ENCODE measurements around the gene CDH23.

CDH23 gene

GRCh38 chr10:71423250-71423649 is 26.5 kb downstream of the CDH23 start:
- ChIA-PET POLR2A (no interaction called here), CTCF (no interaction called here)
- no peak for DNase-seq (ENCODE audit: low read depth, low spot score)
- no peak overlapping the region for H3K4me3 ChIP-seq (ENCODE audit: low read depth, low read length)
- no peak for TF ChIP-seq CTCF (IDR thresholded peaks at IDR 0.05; ENCODE audit: insufficient read depth, low read length, missing control alignments)

GRCh38 chr10:71423901-71424300 is 27.2 kb downstream of the CDH23 start:
- POLR2A ChIA-PET, result no interaction called here
- no peak for DNase-seq (ENCODE audit: low read depth, low spot score)
- CTCF ChIA-PET, result no interaction called here
- TF ChIP-seq CTCF (IDR thresholded peaks at IDR 0.05; ENCODE audit: insufficient read depth, low read length, missing control alignments), result no peak
- no peak overlapping the region for H3K4me3 ChIP-seq (ENCODE audit: low read depth, low read length)

GRCh38 chr10:71424496-71425194 is 27.9 kb downstream of the CDH23 start:
- no peak for DNase-seq (ENCODE audit: low read depth, low spot score)
- CTCF ChIA-PET, result no interaction called here

GRCh38 chr10:71426058-71426605 is 29.4 kb downstream of the CDH23 start:
- H3K4me3 ChIP-seq (ENCODE audit: low read depth, low read length), result no peak overlapping the region
- TF ChIP-seq CTCF (IDR thresholded peaks at IDR 0.05; ENCODE audit: insufficient read depth, low read length, missing control alignments), result no peak
- CTCF ChIA-PET, result interaction anchor here (0.8 to 1.3 kb wide), 2 partner anchors 42 to 385 kb away, joined by 3 read pairs; no protein-coding TSS in a partner anchor
- POLR2A ChIA-PET, result no interaction called here
- no peak for DNase-seq (ENCODE audit: low read depth, low spot score)

More at GRCh38 chr10:71424496-71425194, 27.9 kb downstream of the CDH23 start:
- POLR2A ChIA-PET, result no interaction called here
- no peak overlapping the region for H3K4me3 ChIP-seq (ENCODE audit: low read depth, low read length)
- TF ChIP-seq CTCF (IDR thresholded peaks at IDR 0.05; ENCODE audit: insufficient read depth, low read length, missing control alignments), result no peak

GRCh38 chr10:71427246-71427645 is 30.5 kb downstream of the CDH23 start:
- no peak for TF ChIP-seq CTCF (IDR thresholded peaks at IDR 0.05; ENCODE audit: insufficient read depth, low read length, missing control alignments)
- CTCF ChIA-PET, result interaction anchor here (1.3 kb wide), 1 partner anchor 384 kb away, joined by 3 read pairs; no protein-coding TSS in a partner anchor
- POLR2A ChIA-PET, result no interaction called here
- no peak overlapping the region for H3K4me3 ChIP-seq (ENCODE audit: low read depth, low read length)
- DNase-seq (ENCODE audit: low read depth, low spot score), result no peak

GRCh38 chr10:71429304-71429703 is 32.6 kb downstream of the CDH23 start:
- no peak for DNase-seq (ENCODE audit: low read depth, low spot score)
- no peak overlapping the region for H3K4me3 ChIP-seq (ENCODE audit: low read depth, low read length)
- no peak for TF ChIP-seq CTCF (IDR thresholded peaks at IDR 0.05; ENCODE audit: insufficient read depth, low read length, missing control alignments)
- ChIA-PET CTCF (interaction anchor here (1.8 kb wide), 1 partner anchor 19 kb away, joined by 3 read pairs; no protein-coding TSS in a partner anchor), POLR2A (no interaction called here)
